Peyer's patch (tissue), 4 donors: ENCODE data around the gene HSDL2.

Source experiments
- POLR2A ChIP-seq, 2 donors: fragments of 450-650 bp; IDR thresholded peaks; one replicate each; pipeline ENCODE4 v1.5.1; 2017; ENCODE audit warnings: antibody characterized with exemption in 2 of 2, mild to moderate bottlenecking in 2 of 2, moderate library complexity in 2 of 2
- TF ChIP-seq, protein P1 (sequence below), 6 experiments: fragments of 450-650 bp in 4 of 6; fragments of 200-600 bp in 2 of 6; sonication (generic) in 1 of 6; IDR thresholded peaks; one replicate each; pipeline ENCODE4 v1.5.1; 2017 to 2019; ENCODE audit warnings: antibody characterized with exemption in 6 of 6, mild to moderate bottlenecking in 3 of 6, moderate library complexity in 1 of 6

DNA sequence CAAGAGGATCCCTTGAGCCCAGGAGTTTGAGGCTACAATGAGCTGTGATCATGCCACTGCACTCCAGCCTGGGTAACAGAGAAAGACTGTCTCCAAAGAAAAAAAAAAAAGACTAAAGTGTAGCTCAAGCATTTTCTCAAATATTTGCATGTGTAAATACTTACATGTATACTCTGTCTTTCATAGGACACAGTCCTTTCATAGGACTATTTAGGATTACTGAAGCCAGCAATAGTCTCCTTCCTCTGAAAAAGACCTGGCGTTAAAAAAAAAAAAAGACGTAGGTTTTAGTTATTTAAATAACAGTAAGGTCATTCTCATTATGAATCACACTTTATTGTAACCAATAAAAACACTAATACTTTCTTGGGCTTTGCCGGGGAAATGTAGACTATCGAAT lies 29.9 kb downstream of the HSDL2 start:
- no peak for TF ChIP-seq POLR2A (IDR thresholded peaks at IDR 0.05)
- TF ChIP-seq, protein P1, sequence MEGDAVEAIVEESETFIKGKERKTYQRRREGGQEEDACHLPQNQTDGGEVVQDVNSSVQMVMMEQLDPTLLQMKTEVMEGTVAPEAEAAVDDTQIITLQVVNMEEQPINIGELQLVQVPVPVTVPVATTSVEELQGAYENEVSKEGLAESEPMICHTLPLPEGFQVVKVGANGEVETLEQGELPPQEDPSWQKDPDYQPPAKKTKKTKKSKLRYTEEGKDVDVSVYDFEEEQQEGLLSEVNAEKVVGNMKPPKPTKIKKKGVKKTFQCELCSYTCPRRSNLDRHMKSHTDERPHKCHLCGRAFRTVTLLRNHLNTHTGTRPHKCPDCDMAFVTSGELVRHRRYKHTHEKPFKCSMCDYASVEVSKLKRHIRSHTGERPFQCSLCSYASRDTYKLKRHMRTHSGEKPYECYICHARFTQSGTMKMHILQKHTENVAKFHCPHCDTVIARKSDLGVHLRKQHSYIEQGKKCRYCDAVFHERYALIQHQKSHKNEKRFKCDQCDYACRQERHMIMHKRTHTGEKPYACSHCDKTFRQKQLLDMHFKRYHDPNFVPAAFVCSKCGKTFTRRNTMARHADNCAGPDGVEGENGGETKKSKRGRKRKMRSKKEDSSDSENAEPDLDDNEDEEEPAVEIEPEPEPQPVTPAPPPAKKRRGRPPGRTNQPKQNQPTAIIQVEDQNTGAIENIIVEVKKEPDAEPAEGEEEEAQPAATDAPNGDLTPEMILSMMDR (IDR thresholded peaks at IDR 0.05) = no peak
